OCI-LY3 (cell line): ENCODE data around the gene TTC28.
A peak's percentile ranks its signal among the peaks of the same experiment; 100 is the strongest.

ENCODE experiments used
- H2AFZ ChIP-seq: fragments of 200-600, 300-600 bp; shearing (Covaris generic); 2 replicates; pipeline ENCODE4 v1.6.0; 2014; ENCODE audit warnings: antibody characterized with exemption, low read depth, low read length
- H3K27ac ChIP-seq: fragments of 200-600, 300-600 bp; sonication (generic); 2 replicates; pipeline ENCODE4 v1.5.1; 2014; ENCODE audit warnings: mild to moderate bottlenecking, low read length, moderate library complexity, mixed read lengths
- H3K27me3 ChIP-seq: fragments of 200-600, 300-600 bp; sonication (generic); 2 replicates; pipeline ENCODE4 v1.6.1; 2014; ENCODE audit warnings: low read depth, low read length, mixed read lengths
- H3K36me3 ChIP-seq: fragments of 200-600, 300-600 bp; sonication (generic); replicated peaks from 2 replicates; pipeline ENCODE3; 2014; ENCODE audit warnings: low read depth, low read length, mixed read lengths
- H3K4me1 ChIP-seq: fragments of 300-600, 200-600 bp; sonication (generic); 2 replicates; pipeline ENCODE4 v1.6.1; 2014; ENCODE audit warnings: low read length, mixed read lengths
- H3K4me2 ChIP-seq: fragments of 200-600, 300-600 bp; sonication (generic); 2 replicates; pipeline ENCODE4 v1.6.1; 2014; ENCODE audit warnings: low read length, mixed read lengths
- H3K4me3 ChIP-seq: fragments of 300-600, 200-600 bp; sonication (generic); 2 replicates; pipeline ENCODE4 v1.5.1; 2014; ENCODE audit warnings: antibody characterized with exemption, mild to moderate bottlenecking, low read length, moderate library complexity
- H3K79me2 ChIP-seq: fragments of 300-600, 200-600 bp; shearing (Covaris generic); 2 replicates; pipeline ENCODE4 v1.6.1; 2014; ENCODE audit warnings: mild to moderate bottlenecking, low read length, mixed read lengths
- H3K9ac ChIP-seq: fragments of 300-600, 200-600 bp; shearing (Covaris generic); 2 replicates; pipeline ENCODE4 v1.6.0; 2014; ENCODE audit warnings: mild to moderate bottlenecking, low read length, moderate library complexity
- H3K9me3 ChIP-seq: fragments of 200-600, 300-600 bp; shearing (Covaris generic); 2 replicates; pipeline ENCODE4 v1.6.1; 2014; ENCODE audit warnings: low read length, mixed read lengths; ENCODE audit not compliant: insufficient read depth
- H4K20me1 ChIP-seq: fragments of 200-600, 300-600 bp; sonication (generic); 2 replicates; pipeline ENCODE4 v1.6.1; 2016; ENCODE audit warnings: low read length, mixed read lengths; ENCODE audit not compliant: insufficient read depth
- EZH2phosphoT487 ChIP-seq: fragments of 200-600 bp; shearing (Covaris generic); IDR thresholded peaks from 2 replicates; pipeline ENCODE4 v1.6.1; 2018; ENCODE audit warnings: antibody characterized with exemption, mixed run types, low read depth
- TF ChIP-seq, protein P1 (sequence below): fragments of 200-600, 300-600 bp; sonication (generic); IDR thresholded peaks from 2 replicates; pipeline ENCODE4 v1.5.1; 2014; ENCODE audit warnings: antibody characterized with exemption, low read length, low read depth

TTC28 gene

GRCh38 chr22:28314959-28315358, 364.7 kb downstream of the TTC28 start:
- peaks cover 7% of the 10 kb centered on the region; the same call in 1 of the 2 replicates for H3K4me1 ChIP-seq
- TF ChIP-seq, protein P1, sequence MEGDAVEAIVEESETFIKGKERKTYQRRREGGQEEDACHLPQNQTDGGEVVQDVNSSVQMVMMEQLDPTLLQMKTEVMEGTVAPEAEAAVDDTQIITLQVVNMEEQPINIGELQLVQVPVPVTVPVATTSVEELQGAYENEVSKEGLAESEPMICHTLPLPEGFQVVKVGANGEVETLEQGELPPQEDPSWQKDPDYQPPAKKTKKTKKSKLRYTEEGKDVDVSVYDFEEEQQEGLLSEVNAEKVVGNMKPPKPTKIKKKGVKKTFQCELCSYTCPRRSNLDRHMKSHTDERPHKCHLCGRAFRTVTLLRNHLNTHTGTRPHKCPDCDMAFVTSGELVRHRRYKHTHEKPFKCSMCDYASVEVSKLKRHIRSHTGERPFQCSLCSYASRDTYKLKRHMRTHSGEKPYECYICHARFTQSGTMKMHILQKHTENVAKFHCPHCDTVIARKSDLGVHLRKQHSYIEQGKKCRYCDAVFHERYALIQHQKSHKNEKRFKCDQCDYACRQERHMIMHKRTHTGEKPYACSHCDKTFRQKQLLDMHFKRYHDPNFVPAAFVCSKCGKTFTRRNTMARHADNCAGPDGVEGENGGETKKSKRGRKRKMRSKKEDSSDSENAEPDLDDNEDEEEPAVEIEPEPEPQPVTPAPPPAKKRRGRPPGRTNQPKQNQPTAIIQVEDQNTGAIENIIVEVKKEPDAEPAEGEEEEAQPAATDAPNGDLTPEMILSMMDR = no peak

DNA sequence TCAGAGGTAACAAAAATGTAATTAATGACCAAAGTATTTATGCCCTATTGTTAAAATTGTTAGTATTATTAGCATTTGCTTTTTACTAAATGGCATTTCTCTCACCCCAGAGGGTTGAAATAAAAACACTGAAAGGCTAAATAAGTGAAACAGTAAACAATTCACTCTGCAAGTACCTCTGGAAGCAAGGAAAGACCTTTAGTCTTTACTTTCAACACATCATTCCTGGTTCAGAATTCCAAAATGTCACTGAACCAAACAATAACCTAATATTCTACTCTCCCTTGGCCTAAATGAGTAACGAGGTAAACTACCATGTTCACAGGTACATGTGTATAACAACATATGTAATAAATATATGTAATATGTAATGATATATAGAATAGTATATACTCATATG, 369.3 kb downstream of the TTC28 start:
- no peak overlapping the region for H3K9ac ChIP-seq
- no peaks in the 10 kb centered on the region for H3K36me3 ChIP-seq
- H3K9me3 ChIP-seq = no peaks in the 10 kb centered on the region
- no peak for TF ChIP-seq EZH2phosphoT487
- TF ChIP-seq, protein P1 = no peak
- H3K4me2 ChIP-seq = no peak overlapping the region
- H3K4me1 ChIP-seq = peaks cover 12% of the 10 kb centered on the region
- H3K79me2 ChIP-seq = no peaks in the 10 kb centered on the region
- no peak overlapping the region for H3K27ac ChIP-seq
- no peak overlapping the region for H3K4me3 ChIP-seq
- H3K27me3 ChIP-seq = no peaks in the 10 kb centered on the region
- H2AFZ ChIP-seq = no peak overlapping the region
- H4K20me1 ChIP-seq = peaks cover 5% of the 10 kb centered on the region; the same call in 1 of the 2 replicates

More at GRCh38 chr22:28314959-28315358, 364.7 kb downstream of the TTC28 start:
- no peak overlapping the region for H3K27ac ChIP-seq
- H3K27me3 ChIP-seq = no peaks in the 10 kb centered on the region
- no peak overlapping the region for H3K4me2 ChIP-seq
- H3K9ac ChIP-seq = no peak overlapping the region
- no peaks in the 10 kb centered on the region for H3K79me2 ChIP-seq
- H3K36me3 ChIP-seq = no peaks in the 10 kb centered on the region
- H2AFZ ChIP-seq = no peak overlapping the region
- no peak overlapping the region for H3K4me3 ChIP-seq
- 0 out of 2 replicates have a peak, but pooled peaks cover 2% of the 10 kb centered on the region for H4K20me1 ChIP-seq
- H3K9me3 ChIP-seq = no peaks in the 10 kb centered on the region

GRCh38 chr22:28299753-28300152, 379.9 kb downstream of the TTC28 start:
- Histone ChIP-seq H3K79me2 (no peaks in the 10 kb centered on the region), H3K4me2 (peak overlapping the region; percentile 40), H2AFZ (no peak overlapping the region), H3K4me3 (no peak overlapping the region), H4K20me1 (peaks cover 11% of the 10 kb centered on the region; the same call in 1 of the 2 replicates), H3K36me3 (no peaks in the 10 kb centered on the region), H3K27me3 (no peaks in the 10 kb centered on the region), H3K27ac (no peak overlapping the region), H3K9me3 (no peaks in the 10 kb centered on the region), H3K9ac (no peak overlapping the region), H3K4me1 (peaks cover 24% of the 10 kb centered on the region)
- no peak for TF ChIP-seq EZH2phosphoT487
- TF ChIP-seq, protein P1 = no peak

GRCh38 chr22:28299309-28299708, 380.3 kb downstream of the TTC28 start:
- Histone ChIP-seq H3K79me2 (no peaks in the 10 kb centered on the region), H3K9ac (no peak overlapping the region), H3K27ac (no peak overlapping the region), H4K20me1 (peaks cover 11% of the 10 kb centered on the region; the same call in 1 of the 2 replicates), H2AFZ (no peak overlapping the region), H3K36me3 (no peaks in the 10 kb centered on the region), H3K4me2 (no peak overlapping the region), H3K4me1 (peaks cover 24% of the 10 kb centered on the region), H3K4me3 (no peak overlapping the region), H3K9me3 (no peaks in the 10 kb centered on the region), H3K27me3 (no peaks in the 10 kb centered on the region)
- TF ChIP-seq EZH2phosphoT487 = no peak
